GM12874 (cell line): ENCODE measurements around the gene PORCN.
A peak's percentile ranks its signal among the peaks of the same experiment; 100 is the strongest.

Source experiments
- TF ChIP-seq, protein P1 (sequence below): IDR thresholded peaks from 2 replicates; pipeline ENCODE4 v1.5.1; 2011; ENCODE audit warnings: low read depth, mild to moderate bottlenecking, control low read depth, low read length, moderate library complexity; ENCODE audit not compliant: insufficient read depth

Gene PORCN

DNA sequence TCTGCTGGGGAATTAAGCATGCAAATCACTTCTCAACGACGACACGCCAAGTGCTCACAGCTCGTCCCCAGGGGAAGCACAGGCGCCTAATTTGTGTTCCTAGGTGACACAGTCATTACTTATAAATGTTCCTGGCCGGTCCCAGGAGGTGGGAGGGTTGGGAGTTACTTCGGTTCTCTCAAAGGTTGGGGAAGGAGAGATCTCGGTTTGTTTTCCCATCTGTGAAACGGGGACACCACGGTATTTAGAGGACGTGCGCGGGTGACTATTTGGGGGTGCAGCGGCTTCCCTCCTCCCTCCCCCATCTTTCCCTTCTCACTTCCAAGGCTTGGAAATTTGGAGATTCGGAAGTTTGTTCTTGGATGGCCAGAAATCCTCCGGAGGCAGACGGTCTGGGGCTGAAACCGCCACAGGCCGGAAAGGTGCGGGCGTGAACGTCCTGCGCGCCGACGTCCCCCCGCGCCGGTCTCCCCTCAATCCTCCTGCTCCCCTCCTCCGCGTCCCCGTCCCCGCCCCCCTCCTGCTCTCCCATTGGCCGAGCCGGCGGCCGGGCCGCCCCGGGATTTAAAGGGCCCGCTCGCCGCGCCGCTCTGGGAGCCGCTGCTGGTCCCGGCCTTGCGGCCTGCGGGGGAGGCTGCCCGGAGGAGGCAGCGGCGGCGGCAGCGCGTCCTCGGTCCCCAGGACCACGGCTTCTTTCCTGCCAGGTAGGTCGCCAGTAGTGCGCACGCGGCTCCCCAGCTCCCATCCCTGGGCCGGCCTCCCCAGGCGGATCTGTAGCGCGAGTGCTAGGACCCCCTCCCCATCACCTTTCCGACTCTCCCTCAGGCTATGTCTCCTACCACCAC is at the start of gene PORCN:
PORCN (plus strand) TSS at position 593 of the 845 bp plus-strand sequence. CDS start 829 bp downstream, outside the sequence.
- TF ChIP-seq, protein P1, sequence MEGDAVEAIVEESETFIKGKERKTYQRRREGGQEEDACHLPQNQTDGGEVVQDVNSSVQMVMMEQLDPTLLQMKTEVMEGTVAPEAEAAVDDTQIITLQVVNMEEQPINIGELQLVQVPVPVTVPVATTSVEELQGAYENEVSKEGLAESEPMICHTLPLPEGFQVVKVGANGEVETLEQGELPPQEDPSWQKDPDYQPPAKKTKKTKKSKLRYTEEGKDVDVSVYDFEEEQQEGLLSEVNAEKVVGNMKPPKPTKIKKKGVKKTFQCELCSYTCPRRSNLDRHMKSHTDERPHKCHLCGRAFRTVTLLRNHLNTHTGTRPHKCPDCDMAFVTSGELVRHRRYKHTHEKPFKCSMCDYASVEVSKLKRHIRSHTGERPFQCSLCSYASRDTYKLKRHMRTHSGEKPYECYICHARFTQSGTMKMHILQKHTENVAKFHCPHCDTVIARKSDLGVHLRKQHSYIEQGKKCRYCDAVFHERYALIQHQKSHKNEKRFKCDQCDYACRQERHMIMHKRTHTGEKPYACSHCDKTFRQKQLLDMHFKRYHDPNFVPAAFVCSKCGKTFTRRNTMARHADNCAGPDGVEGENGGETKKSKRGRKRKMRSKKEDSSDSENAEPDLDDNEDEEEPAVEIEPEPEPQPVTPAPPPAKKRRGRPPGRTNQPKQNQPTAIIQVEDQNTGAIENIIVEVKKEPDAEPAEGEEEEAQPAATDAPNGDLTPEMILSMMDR = no peak

DNA sequence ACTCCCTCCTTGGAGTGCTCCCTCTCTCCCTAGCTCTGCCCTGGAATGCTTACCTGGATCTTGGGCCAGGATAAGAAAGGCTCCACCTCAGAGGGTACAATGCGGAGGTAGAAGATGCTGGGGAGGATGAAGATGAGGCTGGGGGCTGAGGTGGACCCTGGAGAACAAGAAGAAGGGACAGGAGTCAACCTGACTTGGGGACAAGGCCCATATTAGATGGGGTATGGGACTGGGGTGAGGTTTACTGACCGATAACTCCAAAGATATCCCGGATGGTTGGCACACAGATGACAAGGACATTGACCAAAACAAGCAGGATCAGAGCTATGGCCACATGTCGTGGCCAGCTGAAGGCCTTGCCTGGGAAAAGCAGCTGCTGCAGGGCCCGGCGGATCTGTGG is 49.3 kb upstream of the PORCN start:
- TF ChIP-seq, protein P1 = no peak

DNA sequence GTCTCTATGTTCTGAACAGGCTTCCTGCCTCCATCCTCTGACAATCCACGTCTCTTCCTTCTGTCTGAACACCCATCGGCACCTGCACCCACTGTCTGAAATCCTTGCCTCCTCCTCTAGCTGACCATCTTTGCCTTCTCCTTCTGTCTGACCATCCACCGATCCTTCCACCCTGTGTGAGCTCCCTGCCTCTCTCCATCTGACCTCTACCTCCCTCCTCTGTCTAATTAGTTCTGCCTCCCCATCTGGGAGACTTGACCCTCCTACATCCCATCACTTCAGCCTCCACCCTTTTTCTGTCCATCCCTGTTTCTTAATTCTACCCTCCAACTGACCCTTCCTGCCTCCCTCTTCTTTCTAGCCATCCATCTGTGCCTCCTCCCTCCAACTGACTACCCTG is 48.8 kb upstream of the PORCN start:
- TF ChIP-seq, protein P1 = no peak

DNA sequence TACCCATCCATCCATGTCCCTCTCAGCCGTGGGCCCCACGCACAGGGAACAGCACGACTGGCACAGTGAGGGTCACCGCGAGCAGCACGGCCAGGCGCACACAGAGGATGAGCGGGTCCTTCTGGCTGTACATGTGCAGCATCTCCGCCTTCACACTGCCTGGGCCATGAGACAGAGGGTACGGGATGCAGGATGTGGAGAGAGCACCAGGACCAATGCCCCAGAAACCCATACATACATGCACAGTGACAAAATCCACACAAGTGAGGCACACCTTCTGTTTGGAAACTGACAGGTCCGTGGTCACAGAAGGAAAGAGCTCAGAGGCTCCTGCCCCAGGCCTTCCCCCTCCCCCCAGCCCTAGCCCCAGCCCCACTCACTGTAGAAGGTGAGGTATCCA is 48.2 kb upstream of the PORCN start:
- TF ChIP-seq, protein P1 = no peak

DNA sequence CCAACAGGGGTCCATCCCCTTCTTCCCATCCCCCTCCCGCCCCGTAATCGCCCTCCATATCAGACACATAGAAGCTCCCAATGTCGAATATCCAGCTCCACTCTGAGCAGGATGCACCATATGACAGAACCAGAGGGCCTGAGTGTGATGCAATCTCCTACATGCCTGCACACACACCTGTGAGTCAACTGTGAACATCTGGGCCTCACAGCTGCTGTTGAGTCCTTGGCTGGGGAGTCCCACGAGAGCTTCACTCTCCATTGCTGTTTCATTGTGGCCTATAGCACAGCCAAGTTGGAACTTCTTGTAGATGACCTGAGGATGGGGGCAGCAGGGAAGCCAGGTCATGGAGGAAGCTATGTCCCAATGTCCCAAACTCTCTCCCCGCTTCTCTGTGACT is 47.0 kb upstream of the PORCN start:
- TF ChIP-seq, protein P1 = no peak

DNA sequence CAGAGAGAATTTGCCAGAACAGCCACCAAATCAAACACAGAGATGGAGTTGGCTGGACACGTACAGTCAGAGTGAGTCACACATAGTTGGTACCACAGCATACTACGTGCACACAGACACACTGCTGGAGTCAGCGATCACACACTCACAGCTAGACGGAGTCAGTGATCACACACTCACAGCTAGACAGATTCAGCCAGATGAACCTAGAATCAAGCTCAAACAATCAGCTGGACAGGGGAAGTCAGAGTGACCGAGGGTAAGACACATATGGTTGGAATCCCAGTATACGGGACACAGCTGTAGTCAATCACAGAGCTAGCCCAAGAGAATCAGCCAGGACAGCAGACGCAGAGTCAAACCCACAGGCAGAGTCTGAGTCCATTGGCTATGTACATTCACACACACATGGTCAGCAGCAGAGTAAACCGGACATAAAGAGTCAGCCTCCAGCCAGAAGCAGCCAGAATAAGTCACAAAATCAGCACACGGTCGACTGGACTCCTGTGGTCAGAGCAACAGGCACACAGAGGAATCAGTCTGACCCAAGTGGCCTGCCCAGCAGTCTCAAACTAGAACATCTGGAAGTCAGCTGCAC is 43.4 kb upstream of the PORCN start:
- TF ChIP-seq, protein P1 = no peak

DNA sequence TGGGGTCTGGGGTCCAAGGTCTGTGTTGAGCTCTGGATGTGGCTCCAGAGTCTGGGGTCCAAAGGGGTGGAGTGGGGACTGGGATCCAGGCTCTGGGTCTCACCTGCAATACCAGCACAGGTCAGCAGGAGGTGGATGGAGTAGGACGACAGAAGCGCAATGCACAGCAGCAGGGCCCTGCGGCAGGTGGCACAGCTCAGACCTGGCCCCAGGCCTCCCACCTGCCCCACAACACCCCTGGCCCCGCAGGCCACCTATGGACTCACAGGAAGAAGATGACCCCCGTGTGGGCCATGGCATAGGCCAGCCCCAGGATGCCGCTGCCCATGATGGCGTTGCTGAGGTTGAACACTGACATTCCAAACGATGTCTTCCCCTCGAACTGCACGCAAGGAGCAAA is 42.1 kb upstream of the PORCN start:
- TF ChIP-seq, protein P1 = peak; percentile 46; the same call in 1 of the 2 replicates
